IMR-90 (cell line): ENCODE results near the gene BCL2L11.

Source experiments
- CEBPB ChIP-seq: IDR thresholded peaks from 2 replicates; pipeline ENCODE4 v1.6.1; 2012; ENCODE audit warnings: low read depth, low read length, improper control_type of control experiment
- MAZ ChIP-seq: IDR thresholded peaks from 2 replicates; pipeline ENCODE4 v1.6.1; 2012; ENCODE audit warnings: low read depth, mild to moderate bottlenecking, low read length, improper control_type of control experiment, moderate library complexity, borderline replicate concordance
- POLR2A ChIP-seq: IDR thresholded peaks from 2 replicates; pipeline ENCODE4 v1.6.1; 2012; ENCODE audit warnings: mild to moderate bottlenecking, low read depth, low read length
- RCOR1 ChIP-seq: IDR thresholded peaks from 2 replicates; pipeline ENCODE4 v1.6.1; 2012; ENCODE audit warnings: mild to moderate bottlenecking, low read length, improper control_type of control experiment; ENCODE audit not compliant: insufficient replicate concordance
- RFX5 ChIP-seq: IDR thresholded peaks from 2 replicates; pipeline ENCODE4 v1.8.0; 2012; ENCODE audit warnings: low read depth, mild to moderate bottlenecking, low read length, moderate library complexity
- TF ChIP-seq, protein P1 (sequence below): conservative IDR thresholded peaks from 2 replicates; pipeline ENCODE4 v1.5.1; 2012; ENCODE audit warnings: mild to moderate bottlenecking, low read depth, low read length, improper control_type of control experiment
- TF ChIP-seq, protein P2 (sequence below): fragments of 150-350 bp; IDR thresholded peaks from 2 replicates; pipeline ENCODE4 v1.6.1; 2016; ENCODE audit warnings: low read depth, mild to moderate bottlenecking, low read length, moderate library complexity, borderline replicate concordance
- TF ChIP-seq, protein P3 (sequence below): fragments of 150-350 bp; IDR thresholded peaks from 2 replicates; pipeline ENCODE4 v1.6.1; 2017; ENCODE audit warnings: mild to moderate bottlenecking, antibody characterized with exemption, low read length, low read depth

DNA sequence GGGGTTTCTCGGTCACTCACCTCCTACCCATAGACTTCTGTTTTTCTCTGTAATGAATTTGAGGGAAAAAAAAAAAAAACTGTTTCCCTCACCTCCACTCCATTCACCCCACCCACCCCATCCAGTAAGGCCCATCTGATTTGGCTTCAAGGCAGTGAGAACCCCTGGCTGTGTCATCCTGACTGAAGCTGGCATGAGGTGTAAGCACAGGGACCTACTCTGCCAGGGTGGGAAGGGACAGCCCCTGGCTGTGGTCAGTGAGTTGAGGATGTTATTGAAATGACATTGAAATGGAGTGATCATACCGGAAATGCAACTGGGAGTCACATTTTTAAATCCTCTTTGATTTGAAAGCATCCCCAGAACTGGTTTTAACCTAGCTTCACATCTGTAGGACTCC, 19.1 kb upstream of the BCL2L11 start:
- TF ChIP-seq, protein P1, sequence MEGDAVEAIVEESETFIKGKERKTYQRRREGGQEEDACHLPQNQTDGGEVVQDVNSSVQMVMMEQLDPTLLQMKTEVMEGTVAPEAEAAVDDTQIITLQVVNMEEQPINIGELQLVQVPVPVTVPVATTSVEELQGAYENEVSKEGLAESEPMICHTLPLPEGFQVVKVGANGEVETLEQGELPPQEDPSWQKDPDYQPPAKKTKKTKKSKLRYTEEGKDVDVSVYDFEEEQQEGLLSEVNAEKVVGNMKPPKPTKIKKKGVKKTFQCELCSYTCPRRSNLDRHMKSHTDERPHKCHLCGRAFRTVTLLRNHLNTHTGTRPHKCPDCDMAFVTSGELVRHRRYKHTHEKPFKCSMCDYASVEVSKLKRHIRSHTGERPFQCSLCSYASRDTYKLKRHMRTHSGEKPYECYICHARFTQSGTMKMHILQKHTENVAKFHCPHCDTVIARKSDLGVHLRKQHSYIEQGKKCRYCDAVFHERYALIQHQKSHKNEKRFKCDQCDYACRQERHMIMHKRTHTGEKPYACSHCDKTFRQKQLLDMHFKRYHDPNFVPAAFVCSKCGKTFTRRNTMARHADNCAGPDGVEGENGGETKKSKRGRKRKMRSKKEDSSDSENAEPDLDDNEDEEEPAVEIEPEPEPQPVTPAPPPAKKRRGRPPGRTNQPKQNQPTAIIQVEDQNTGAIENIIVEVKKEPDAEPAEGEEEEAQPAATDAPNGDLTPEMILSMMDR, result no peak
- no peak for TF ChIP-seq CEBPB
- TF ChIP-seq, protein P2, sequence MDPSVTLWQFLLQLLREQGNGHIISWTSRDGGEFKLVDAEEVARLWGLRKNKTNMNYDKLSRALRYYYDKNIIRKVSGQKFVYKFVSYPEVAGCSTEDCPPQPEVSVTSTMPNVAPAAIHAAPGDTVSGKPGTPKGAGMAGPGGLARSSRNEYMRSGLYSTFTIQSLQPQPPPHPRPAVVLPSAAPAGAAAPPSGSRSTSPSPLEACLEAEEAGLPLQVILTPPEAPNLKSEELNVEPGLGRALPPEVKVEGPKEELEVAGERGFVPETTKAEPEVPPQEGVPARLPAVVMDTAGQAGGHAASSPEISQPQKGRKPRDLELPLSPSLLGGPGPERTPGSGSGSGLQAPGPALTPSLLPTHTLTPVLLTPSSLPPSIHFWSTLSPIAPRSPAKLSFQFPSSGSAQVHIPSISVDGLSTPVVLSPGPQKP, result no peak
- TF ChIP-seq, protein P3, sequence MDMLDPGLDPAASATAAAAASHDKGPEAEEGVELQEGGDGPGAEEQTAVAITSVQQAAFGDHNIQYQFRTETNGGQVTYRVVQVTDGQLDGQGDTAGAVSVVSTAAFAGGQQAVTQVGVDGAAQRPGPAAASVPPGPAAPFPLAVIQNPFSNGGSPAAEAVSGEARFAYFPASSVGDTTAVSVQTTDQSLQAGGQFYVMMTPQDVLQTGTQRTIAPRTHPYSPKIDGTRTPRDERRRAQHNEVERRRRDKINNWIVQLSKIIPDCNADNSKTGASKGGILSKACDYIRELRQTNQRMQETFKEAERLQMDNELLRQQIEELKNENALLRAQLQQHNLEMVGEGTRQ, result no peak
- TF ChIP-seq RFX5, result no peak
- no peak for TF ChIP-seq MAZ
- TF ChIP-seq POLR2A, result no peak
- no peak for TF ChIP-seq RCOR1
